IMR-90 (cell line): ENCODE data around the gene RBM15B. TPM values are rescaled to one million over a fixed set of nuclear protein-coding genes. Genes with fewer than 3 reads are reported as not detected.

ENCODE experiments used
- ATAC-seq: fragments of 200-7000 bp; cut with Tn5 transposase; 2 replicates; pipeline ENCODE4 v1.9.1; 2020; ENCODE audit warnings: low read depth, mild to moderate bottlenecking, moderate library complexity
- BruUV-seq: library from RNA; stranded (reverse); fragments of 400-500 nt; replicated peaks from 2 replicates; lab custom pipeline; 2021; lab: Mats Ljungman, UMichigan
- CTCF ChIA-PET: fragments of 300-600 bp; formaldehyde crosslinking; extraction: SDS; loops from one replicate; lab custom pipeline; 2021; ENCODE audit warnings: antibody characterized with exemption; lab: Yijun Ruan, JAX
- POLR2A ChIA-PET: fragments of 300-600 bp; sonication (Branson Sonifier 250); formaldehyde crosslinking; loops from one replicate; lab custom pipeline; 2022; ENCODE audit warnings: antibody characterized with exemption; ENCODE audit not compliant: unreplicated experiment; lab: Charles Lee
- DNase-seq: peaks from one replicate; pipeline ENCODE4 v3.0.0; 2013
- H2AFZ ChIP-seq: replicated peaks from 2 replicates; pipeline ENCODE3; 2013; ENCODE audit warnings: low read length, mild to moderate bottlenecking; ENCODE audit not compliant: poor library complexity
- H2AK5ac ChIP-seq: 2 replicates; pipeline ENCODE4 v1.6.1; 2013; ENCODE audit warnings: low read depth, low read length, inconsistent platforms
- H2AK9ac ChIP-seq: replicated peaks from 2 replicates; pipeline ENCODE3; 2013; ENCODE audit warnings: mild to moderate bottlenecking, low read depth, low read length, moderate library complexity; ENCODE audit not compliant: poor library complexity
- H2BK120ac ChIP-seq: 2 replicates; pipeline ENCODE4 v1.6.1; 2013; ENCODE audit warnings: low read depth, low read length, inconsistent platforms
- H2BK15ac ChIP-seq: 3 replicates; pipeline ENCODE4 v1.6.1; 2013; ENCODE audit warnings: low read depth, low read length, inconsistent platforms
- H2BK20ac ChIP-seq: 2 replicates; pipeline ENCODE4 v1.6.1; 2013; ENCODE audit warnings: low read depth, mild to moderate bottlenecking, inconsistent platforms, low read length, moderate library complexity
- H2BK5ac ChIP-seq: 2 replicates; pipeline ENCODE4 v1.6.1; 2013; ENCODE audit warnings: mild to moderate bottlenecking, low read depth, low read length, inconsistent platforms; ENCODE audit not compliant: poor library complexity, severe bottlenecking
- H3K14ac ChIP-seq: replicated peaks from 2 replicates; pipeline ENCODE4 v1.6.1; 2013; ENCODE audit warnings: low read depth, low read length, inconsistent platforms
- H3K18ac ChIP-seq: 2 replicates; pipeline ENCODE4 v1.6.1; 2013; ENCODE audit warnings: low read depth, low read length, control low read depth
- H3K23ac ChIP-seq: 2 replicates; pipeline ENCODE4 v1.6.1; 2013; ENCODE audit warnings: low read depth, low read length, inconsistent platforms
- H3K27ac ChIP-seq: 2 replicates; pipeline ENCODE4 v1.5.1; 2013; ENCODE audit warnings: mild to moderate bottlenecking, control low read depth, low read length; ENCODE audit not compliant: insufficient read depth
- H3K27me3 ChIP-seq: 2 replicates; pipeline ENCODE4 v1.6.1; 2013; ENCODE audit warnings: low read length; ENCODE audit not compliant: control insufficient read depth, insufficient read depth
- H3K36me3 ChIP-seq: 2 replicates; pipeline ENCODE4 v1.6.1; 2013; ENCODE audit warnings: low read length, mixed read lengths; ENCODE audit not compliant: control insufficient read depth, insufficient read depth
- H3K4ac ChIP-seq: 2 replicates; pipeline ENCODE4 v1.6.1; 2013; ENCODE audit warnings: low read depth, low read length, inconsistent platforms
- H3K4me1 ChIP-seq: 2 replicates; pipeline ENCODE4 v1.6.1; 2013; ENCODE audit warnings: low read length, mixed read lengths; ENCODE audit not compliant: control insufficient read depth, insufficient read depth
- H3K4me2 ChIP-seq: 2 replicates; pipeline ENCODE4 v1.6.1; 2013; ENCODE audit warnings: low read depth, mild to moderate bottlenecking, control low read depth, low read length, moderate library complexity
- H3K4me3 ChIP-seq: 2 replicates; pipeline ENCODE4 v1.5.1; 2013; ENCODE audit warnings: low read depth, mild to moderate bottlenecking, control low read depth, low read length, moderate library complexity; ENCODE audit not compliant: insufficient read depth
- H3K56ac ChIP-seq: 2 replicates; pipeline ENCODE4 v1.6.1; 2013; ENCODE audit warnings: low read length, inconsistent platforms; ENCODE audit not compliant: insufficient read depth; ENCODE audit errors: extremely low read depth
- H3K79me1 ChIP-seq, 2 experiments: 2 replicates each; pipeline ENCODE4 v1.6.1; 2013; ENCODE audit warnings: low read length in 2 of 2, inconsistent platforms in 1 of 2, low read depth in 1 of 2
- H3K9ac ChIP-seq: 2 replicates; pipeline ENCODE4 v1.6.1; 2013; ENCODE audit warnings: low read depth, low read length, control low read depth
- H3K9me1 ChIP-seq: 2 replicates; pipeline ENCODE4 v1.6.1; 2013; ENCODE audit warnings: low read length, inconsistent platforms; ENCODE audit not compliant: insufficient read depth
- H3K9me3 ChIP-seq: 2 replicates; pipeline ENCODE4 v1.6.1; 2013; ENCODE audit warnings: low read length; ENCODE audit not compliant: control insufficient read depth, insufficient read depth
- H4K20me1 ChIP-seq: 2 replicates; pipeline ENCODE4 v1.6.1; 2013; ENCODE audit warnings: low read length, inconsistent platforms; ENCODE audit not compliant: insufficient read depth
- H4K5ac ChIP-seq: 2 replicates; pipeline ENCODE4 v1.6.1; 2013; ENCODE audit warnings: mild to moderate bottlenecking, low read depth, low read length, control low read depth
- H4K8ac ChIP-seq, 2 experiments: 2 replicates each; pipeline ENCODE4 v1.6.1; 2013; ENCODE audit warnings: low read depth in 2 of 2, low read length in 2 of 2, control low read depth in 1 of 2, inconsistent platforms in 1 of 2
- H4K91ac ChIP-seq: 2 replicates; pipeline ENCODE4 v1.6.1; 2013; ENCODE audit warnings: low read depth, low read length, inconsistent platforms; ENCODE audit not compliant: insufficient read depth
- FOS ChIP-seq: fragments of 150-350 bp; IDR thresholded peaks from 2 replicates; pipeline ENCODE4 v1.6.1; 2016; ENCODE audit warnings: low read depth, low read length
- MAZ ChIP-seq: IDR thresholded peaks from 2 replicates; pipeline ENCODE4 v1.6.1; 2012; ENCODE audit warnings: low read depth, mild to moderate bottlenecking, low read length, improper control_type of control experiment, moderate library complexity, borderline replicate concordance
- MXI1 ChIP-seq: IDR thresholded peaks from 2 replicates; pipeline ENCODE4 v1.6.1; 2012; ENCODE audit warnings: low read depth, mild to moderate bottlenecking, low read length, moderate library complexity, borderline replicate concordance
- NFE2L2 ChIP-seq: fragments of 150-350 bp; IDR thresholded peaks from 2 replicates; pipeline ENCODE4 v1.6.1; 2016; ENCODE audit warnings: low read depth, mild to moderate bottlenecking, low read length
- RCOR1 ChIP-seq: IDR thresholded peaks from 2 replicates; pipeline ENCODE4 v1.6.1; 2012; ENCODE audit warnings: mild to moderate bottlenecking, low read length, improper control_type of control experiment; ENCODE audit not compliant: insufficient replicate concordance
- WGBS, 2 experiments: methylation state at CpG; one replicate each; pipeline versions ENCODE4 v1.1.5 to v1.1.7; 2013; ENCODE audit warnings: missing lambda C conversion rate in 2 of 2; ENCODE audit not compliant: insufficient read length in 1 of 2; ENCODE audit errors: extremely low coverage in 2 of 2; 5-methylcytosine and 5-hydroxymethylcytosine counted together
- dilution Hi-C: fragments of 300-500 bp; cut with HindIII; formaldehyde crosslinking; loops from one replicate; pipeline ENCODE4 v1.14.3; 2018; ENCODE audit warnings: low sequenced_read_pairs; ENCODE audit not compliant: unreplicated experiment
- in situ Hi-C: fragments of 300-500 bp; cut with MboI; formaldehyde crosslinking; loops from 3 replicates; pipeline ENCODE4 v1.14.3; 2019; ENCODE audit warnings: low sequenced_read_pairs, inconsistent platforms, mixed read lengths
- intact Hi-C: fragments of 100-400 bp; cut with micrococcal nuclease; formaldehyde crosslinking; loops from 2 replicates; pipeline ENCODE4 v1.10.0; 2022
- polyA plus RNA-seq, 3 experiments: library from polyadenylated mRNA; depleted of rRNA; stranded (reverse); fragments of >200 nt; gene quantifications; 2 replicates each; pipeline ENCODE4 v1.2.3, GENCODE V29; 2012; ENCODE audit warnings: low replicate concordance in 1 of 3
- total RNA-seq: library from RNA; depleted of rRNA; stranded (reverse); fragments of >200 nt; gene quantifications from 2 replicates; pipeline ENCODE4 v1.2.3, GENCODE V29; 2012

Gene RBM15B
- total and polyA plus RNA-seq, 2 of the 4 experiments (the other 2 are of a cell fraction): 16.2 to 17.4 TPM

- H3K9ac ChIP-seq: no peak overlapping the region
- no peak overlapping the region for H2BK120ac ChIP-seq
- H3K27ac ChIP-seq: no peak overlapping the region
- dilution Hi-C loops: no loop called here
- POLR2A ChIA-PET: no interaction called here
- H3K79me1 ChIP-seq: peaks cover 6 to 7% of the 10 kb centered on the region in 2 experiments
- H3K9me3 ChIP-seq: no peaks in the 10 kb centered on the region
- no peak overlapping the region for H2BK5ac ChIP-seq
- no peak overlapping the region for H3K56ac ChIP-seq
- H3K36me3 ChIP-seq: no peaks in the 10 kb centered on the region
- ATAC-seq: no peak
- no peak overlapping the region for H2AK5ac ChIP-seq
- DNase-seq: no peak
- H3K23ac ChIP-seq: no peak overlapping the region
- H2AK9ac ChIP-seq: no peak overlapping the region
- H3K9me1 ChIP-seq: no peaks in the 10 kb centered on the region
- intact Hi-C loops: no loop called here
- no peak overlapping the region for H3K4ac ChIP-seq
- no peak overlapping the region for H4K91ac ChIP-seq
- no peak overlapping the region for H3K4me2 ChIP-seq
- peaks cover 6% of the 10 kb centered on the region for H3K27me3 ChIP-seq
- H2BK15ac ChIP-seq: no peak overlapping the region
- no peaks in the 10 kb centered on the region for H4K20me1 ChIP-seq
- in situ Hi-C loops: loop anchor here (10.0 to 25.0 kb wide), 3 partner anchors 414 to 1041 kb away; partner anchors contain the start of genes PARP3, RASSF1, RRP9 and TUSC2
- no peak overlapping the region for H2BK20ac ChIP-seq
- CTCF ChIA-PET: no interaction called here
- no peaks in the 10 kb centered on the region for H3K4me1 ChIP-seq
- H4K8ac ChIP-seq: no peak overlapping the region
- WGBS, 2 experiments: no CpG with 5 or more reads among the region's 2 CpGs
- no peak overlapping the region for H2AFZ ChIP-seq
- no peak overlapping the region for H4K5ac ChIP-seq
- TF ChIP-seq MAZ (no peak), RCOR1 (no peak), MXI1 (no peak), NFE2L2 (no peak), FOS (no peak)
- no TSS peak for BruUV-seq
- no peak overlapping the region for H3K18ac ChIP-seq
- H3K14ac ChIP-seq: no peak overlapping the region
- H3K4me3 ChIP-seq: no peak overlapping the region
Observed at GRCh38 chr3:51378726-51379125, 12.4 kb upstream of the RBM15B start.
